Activated T-cell treated with anti-CD3 and anti-CD28 coated beads, Interleukin-2, amount 50 U/mL, for 72 hours (primary cell): Measurements from ENCODE around the gene S100PBP. TPM values are rescaled to one million over a fixed set of nuclear protein-coding genes. Genes with fewer than 3 reads are reported as not detected.

ENCODE experiments used
- ATAC-seq, 2 donors: fragments of 150-1000 bp; cut with Tn5 transposase; replicated peaks in 1 of 2; 2 replicates each; pipeline ENCODE4 v1.10.0; 2021; ENCODE audit warnings: moderate library complexity in 2 of 2, mild to moderate bottlenecking in 1 of 2
- DNase-seq, 2 donors: peaks; one replicate each; pipeline ENCODE4 v3.0.0; 2021 to 2022; ENCODE audit warnings: mixed read lengths in 1 of 2
- H3K27ac Mint-ChIP-seq: one replicate; pipeline ENCODE4 v1.8.0; 2022; ENCODE audit warnings: mild to moderate bottlenecking, moderate library complexity, mixed read lengths
- H3K27me3 Mint-ChIP-seq: one replicate; pipeline ENCODE4 v1.8.0; 2022; ENCODE audit warnings: low read depth, mixed read lengths
- H3K36me3 Mint-ChIP-seq, 2 donors: one replicate each; pipeline ENCODE4 v1.8.0; 2022; ENCODE audit warnings: mixed read lengths in 2 of 2, mild to moderate bottlenecking in 1 of 2; ENCODE audit not compliant: insufficient read depth in 2 of 2
- H3K4me1 Mint-ChIP-seq: one replicate; pipeline ENCODE4 v1.8.0; 2022; ENCODE audit warnings: low read depth, mixed read lengths
- H3K4me3 Mint-ChIP-seq, 2 donors: one replicate each; pipeline ENCODE4 v1.8.0; 2022; ENCODE audit warnings: mild to moderate bottlenecking in 2 of 2, mixed read lengths in 2 of 2, moderate library complexity in 2 of 2
- H3K9me3 Mint-ChIP-seq, 2 donors: one replicate each; pipeline ENCODE4 v1.8.0; 2022; ENCODE audit warnings: mixed read lengths in 2 of 2
- total RNA-seq, 2 donors: library from RNA; stranded (reverse); gene quantifications; one replicate each; pipeline ENCODE4 v1.2.3, GENCODE V29; 2022

S100PBP gene
- total RNA-seq, 2 donors from 2014 or later: 45.5 to 52.9 TPM

- ATAC-seq (no peak), DNase-seq (no peak)
- Mint-ChIP-seq H3K4me3 (no peak overlapping the region), H3K4me1 (no peaks in the 10 kb centered on the region), H3K9me3 (no peaks in the 10 kb centered on the region), H3K27ac (no peak overlapping the region), H3K27me3 (no peaks in the 10 kb centered on the region), H3K36me3 (peaks cover 0 to 2% of the 10 kb centered on the region in 2 donors)
Measured at GRCh38 chr1:32861904-32862695, 44.6 kb downstream of the S100PBP start.

- Mint-ChIP-seq H3K27ac (no peak overlapping the region), H3K4me1 (no peaks in the 10 kb centered on the region), H3K4me3 (no peak overlapping the region), H3K9me3 (no peaks in the 10 kb centered on the region), H3K27me3 (no peaks in the 10 kb centered on the region), H3K36me3 (peaks cover 0 to 2% of the 10 kb centered on the region in 2 donors)
- DNase-seq (no peak), ATAC-seq (no peak)
Measured at GRCh38 chr1:32863218-32863880, 45.9 kb downstream of the S100PBP start.

GRCh38 chr1:32863881-32864245, 46.4 kb downstream of the S100PBP start:
- DNase-seq: no peak
- Mint-ChIP-seq H3K27me3 (peaks cover 1% of the 10 kb centered on the region), H3K27ac (no peak overlapping the region), H3K36me3 (peaks cover 0 to 4% of the 10 kb centered on the region in 2 donors), H3K9me3 (no peaks in the 10 kb centered on the region), H3K4me3 (no peak overlapping the region), H3K4me1 (no peaks in the 10 kb centered on the region)
- ATAC-seq: no peak

- no peak overlapping the region for H3K27ac Mint-ChIP-seq
- H3K4me3 Mint-ChIP-seq: no peak overlapping the region
- H3K36me3 Mint-ChIP-seq: peaks cover 0 to 4% of the 10 kb centered on the region in 2 donors
- DNase-seq (no peak), ATAC-seq (no peak)
- no peaks in the 10 kb centered on the region for H3K4me1 Mint-ChIP-seq
- H3K9me3 Mint-ChIP-seq: no peaks in the 10 kb centered on the region
- H3K27me3 Mint-ChIP-seq: peaks cover 7% of the 10 kb centered on the region
Measured at GRCh38 chr1:32864375-32865019, 47.0 kb downstream of the S100PBP start.

- H3K4me1 Mint-ChIP-seq: no peaks in the 10 kb centered on the region
- DNase-seq (no peak), ATAC-seq (no peak)
- H3K27ac Mint-ChIP-seq: no peak overlapping the region
- H3K36me3 Mint-ChIP-seq: peaks cover 0 to 4% of the 10 kb centered on the region in 2 donors
- no peaks in the 10 kb centered on the region for H3K9me3 Mint-ChIP-seq
- H3K27me3 Mint-ChIP-seq: peaks cover 16% of the 10 kb centered on the region
- H3K4me3 Mint-ChIP-seq: no peak overlapping the region
Measured at GRCh38 chr1:32865639-32866405, 48.4 kb downstream of the S100PBP start.

- DNase-seq (no peak), ATAC-seq (no peak)
- no peaks in the 10 kb centered on the region for H3K4me1 Mint-ChIP-seq
- no peak overlapping the region for H3K27ac Mint-ChIP-seq
- H3K36me3 Mint-ChIP-seq: peaks cover 0 to 4% of the 10 kb centered on the region in 2 donors
- H3K9me3 Mint-ChIP-seq: no peaks in the 10 kb centered on the region
- no peak overlapping the region for H3K4me3 Mint-ChIP-seq
- H3K27me3 Mint-ChIP-seq: peaks cover 28% of the 10 kb centered on the region
Measured at GRCh38 chr1:32867151-32867550, 49.7 kb downstream of the S100PBP start.

- Mint-ChIP-seq H3K27me3 (peaks cover 33% of the 10 kb centered on the region), H3K36me3 (peaks cover 0 to 4% of the 10 kb centered on the region in 2 donors), H3K27ac (no peak overlapping the region), H3K4me1 (no peaks in the 10 kb centered on the region), H3K9me3 (no peaks in the 10 kb centered on the region), H3K4me3 (no peak overlapping the region)
- DNase-seq (no peak), ATAC-seq (no peak)
Measured at GRCh38 chr1:32867671-32868070, 50.2 kb downstream of the S100PBP start.

GRCh38 chr1:32868085-32868484, 50.6 kb downstream of the S100PBP start:
- Mint-ChIP-seq H3K36me3 (peaks cover 0 to 1% of the 10 kb centered on the region in 2 donors), H3K27ac (no peak overlapping the region), H3K4me3 (no peak overlapping the region), H3K27me3 (peaks cover 37% of the 10 kb centered on the region), H3K9me3 (no peaks in the 10 kb centered on the region), H3K4me1 (no peaks in the 10 kb centered on the region)
- no peak for DNase-seq
- no peak for ATAC-seq

- Mint-ChIP-seq H3K9me3 (no peaks in the 10 kb centered on the region), H3K27ac (no peak overlapping the region), H3K4me1 (no peaks in the 10 kb centered on the region), H3K36me3 (peaks cover 0 to 1% of the 10 kb centered on the region in 2 donors), H3K4me3 (no peak overlapping the region), H3K27me3 (peaks cover 37% of the 10 kb centered on the region)
- no peak for DNase-seq
- no peak for ATAC-seq
Measured at GRCh38 chr1:32868806-32869455, 51.5 kb downstream of the S100PBP start.

GRCh38 chr1:32869923-32870614, 52.6 kb downstream of the S100PBP start:
- DNase-seq (no peak), ATAC-seq (no peak)
- Mint-ChIP-seq H3K4me1 (no peaks in the 10 kb centered on the region), H3K27ac (no peak overlapping the region), H3K9me3 (no peaks in the 10 kb centered on the region), H3K27me3 (peaks cover 43% of the 10 kb centered on the region), H3K36me3 (peaks cover 0 to 1% of the 10 kb centered on the region in 2 donors), H3K4me3 (peak overlapping the region; percentile 40 to 74)

- Mint-ChIP-seq H3K27ac (no peak within 1 kb of the TSS), H3K36me3 (peaks cover 0 to 1% of the 10 kb centered on the region in 2 donors), H3K4me3 (peak within 1 kb of the TSS; percentile 40 to 74), H3K27me3 (peaks cover 50% of the 10 kb centered on the region), H3K9me3 (no peaks in the 10 kb centered on the region), H3K4me1 (peaks cover 1% of the 10 kb centered on the region)
- DNase-seq (no peak), ATAC-seq (peak; percentile 12 to 33)
Measured at GRCh38 chr1:32870615-32871363, 53.3 kb downstream of the S100PBP start, which contains the start of gene FNDC5. FNDC5 (minus strand) TSS chr1:32870912.
